SK-N-SH (cell line): Measurements from ENCODE around the gene SMYD4. TPM values are rescaled to one million over a fixed set of nuclear protein-coding genes. Genes with fewer than 3 reads are reported as not detected.

Experiments
- CTCF ChIA-PET: fragments of 300-600, 350-600 bp; formaldehyde crosslinking; extraction: SDS; loops from one replicate; lab custom pipeline; 2021; lab: Yijun Ruan, JAX
- POLR2A ChIA-PET: fragments of 350-600 bp; sonication (Branson Sonifier 250); formaldehyde crosslinking; extraction: SDS; loops from one replicate; lab custom pipeline; 2020; ENCODE audit warnings: antibody characterized with exemption, inconsistent platforms; lab: Yijun Ruan, JAX
- DNase-seq: peaks from one replicate; pipeline ENCODE4 v3.0.0; 2012
- H2AFZ ChIP-seq: fragments of 200-600 bp; sonication (generic); 2 replicates; pipeline ENCODE4 v1.8.1; 2016; ENCODE audit warnings: antibody characterized with exemption, mild to moderate bottlenecking, low read depth
- H3F3A ChIP-seq: fragments of 200-600 bp; sonication (generic); replicated peaks from 2 replicates; pipeline ENCODE3; 2016; ENCODE audit warnings: antibody characterized with exemption, mild to moderate bottlenecking; ENCODE audit not compliant: insufficient read depth
- H3K27ac ChIP-seq, 2 experiments: fragments of 200-500 bp in 1 of 2; fragments of 200-600 bp in 1 of 2; sonication (Bioruptor generic) in 1 of 2; sonication (generic), shearing (Covaris generic) in 1 of 2; 2 replicates each; pipeline versions ENCODE4 v1.5.1 to v1.6.1; 2014 to 2016; ENCODE audit warnings: low read depth in 2 of 2, inconsistent platforms in 1 of 2, low read length in 1 of 2, mild to moderate bottlenecking in 1 of 2, mixed read lengths in 1 of 2
- H3K27me3 ChIP-seq: fragments of 200-600 bp; sonication (generic), shearing (Covaris generic); 2 replicates; pipeline ENCODE4 v1.6.1; 2016; ENCODE audit warnings: mixed run types; ENCODE audit not compliant: insufficient read depth
- H3K36me3 ChIP-seq, 2 experiments: fragments of 200-500 bp in 1 of 2; fragments of 200-600 bp in 1 of 2; sonication (Bioruptor generic) in 1 of 2; sonication (generic) in 1 of 2; replicated peaks in 1 of 2; 2 replicates each; pipeline versions ENCODE3 to v1.5.1; 2014 to 2016; ENCODE audit warnings: low read length in 1 of 2, mild to moderate bottlenecking in 1 of 2; ENCODE audit not compliant: insufficient read depth in 2 of 2, control insufficient read depth in 1 of 2
- H3K4me1 ChIP-seq, 2 experiments: fragments of 200-500 bp in 1 of 2; fragments of 200-600 bp in 1 of 2; sonication (Bioruptor generic) in 1 of 2; sonication (generic), shearing (Covaris generic) in 1 of 2; 2 replicates each; pipeline versions ENCODE4 v1.5.1 to v1.6.1; 2014 to 2016; ENCODE audit warnings: low read depth in 1 of 2, low read length in 1 of 2, mixed run types in 1 of 2; ENCODE audit not compliant: insufficient read depth in 2 of 2, control insufficient read depth in 1 of 2
- H3K4me2 ChIP-seq: fragments of 200-600 bp; sonication (generic), shearing (Covaris generic); 2 replicates; pipeline ENCODE4 v1.6.1; 2017; ENCODE audit warnings: mixed run types
- H3K4me3 ChIP-seq, 2 experiments: fragments of 200-500 bp in 1 of 2; fragments of 200-600 bp in 1 of 2; sonication (Bioruptor generic) in 1 of 2; sonication (generic), shearing (Covaris generic) in 1 of 2; 2 replicates each; pipeline versions ENCODE4 v1.5.1 to v1.8.1; 2014 to 2016; ENCODE audit warnings: low read depth in 2 of 2, inconsistent platforms in 1 of 2, low read length in 1 of 2, mild to moderate bottlenecking in 1 of 2, mixed read lengths in 1 of 2, moderate library complexity in 1 of 2
- H3K79me2 ChIP-seq: fragments of 200-600 bp; sonication (generic); 2 replicates; pipeline ENCODE4 v1.8.1; 2017; ENCODE audit warnings: mild to moderate bottlenecking; ENCODE audit not compliant: insufficient read depth
- H3K9ac ChIP-seq: fragments of 200-600 bp; sonication (generic); 2 replicates; pipeline ENCODE4 v1.6.1; 2017; ENCODE audit warnings: mixed run types
- H3K9me2 ChIP-seq: fragments of 200-600 bp; sonication (generic); 2 replicates; pipeline ENCODE4 v1.6.1; 2017; ENCODE audit warnings: mixed run types
- H3K9me3 ChIP-seq: fragments of 200-600 bp; sonication (generic); 2 replicates; pipeline ENCODE4 v1.6.1; 2017; ENCODE audit warnings: mixed run types, mild to moderate bottlenecking, moderate library complexity
- H4K20me1 ChIP-seq: fragments of 200-600 bp; sonication (generic); 2 replicates; pipeline ENCODE4 v1.6.1; 2017; ENCODE audit warnings: mild to moderate bottlenecking, mixed run types; ENCODE audit not compliant: insufficient read depth
- ELF1 ChIP-seq: IDR thresholded peaks from 2 replicates; pipeline ENCODE4 v1.4.0; 2012
- EP300 ChIP-seq, 2 experiments: IDR thresholded peaks; 2 replicates each; pipeline versions ENCODE4 v1.4.0 to v1.6.1; 2012; ENCODE audit warnings: borderline replicate concordance in 1 of 2, low read depth in 1 of 2, low read length in 1 of 2
- EZH2phosphoT487 ChIP-seq: fragments of 200-600 bp; sonication (generic); IDR thresholded peaks from 2 replicates; pipeline ENCODE4 v1.6.1; 2017; ENCODE audit warnings: low read depth, mixed run types, mild to moderate bottlenecking, antibody characterized with exemption, moderate library complexity, borderline replicate concordance
- GABPA ChIP-seq: IDR thresholded peaks from 2 replicates; pipeline ENCODE4 v1.4.0; 2012; ENCODE audit warnings: low read depth, mild to moderate bottlenecking
- IRF3 ChIP-seq: fragments of 150-350 bp; IDR thresholded peaks from 2 replicates; pipeline ENCODE4 v1.6.1; 2016; ENCODE audit warnings: mild to moderate bottlenecking, low read depth, low read length
- JUND ChIP-seq: IDR thresholded peaks from 2 replicates; pipeline ENCODE4 v1.4.0; 2012
- MAX ChIP-seq: IDR thresholded peaks from 2 replicates; pipeline ENCODE4 v1.4.0; 2012; ENCODE audit warnings: low read depth
- MXI1 ChIP-seq: IDR thresholded peaks from 2 replicates; pipeline ENCODE4 v1.6.1; 2012; ENCODE audit warnings: mild to moderate bottlenecking, low read depth, low read length, improper control_type of control experiment
- NRF1 ChIP-seq: IDR thresholded peaks from 2 replicates; pipeline ENCODE4 v1.6.1; 2012; ENCODE audit warnings: low read depth, mild to moderate bottlenecking, low read length
- PBX3 ChIP-seq: IDR thresholded peaks from 2 replicates; pipeline ENCODE4; 2012
- RCOR1 ChIP-seq: fragments of 150-350 bp; IDR thresholded peaks from 2 replicates; pipeline ENCODE4 v1.6.1; 2017; ENCODE audit warnings: antibody characterized with exemption, low read length
- SIN3A ChIP-seq: IDR thresholded peaks from 2 replicates; pipeline ENCODE4 v1.6.1; 2012; ENCODE audit warnings: low read depth, mild to moderate bottlenecking, low read length, moderate library complexity, borderline replicate concordance
- SMC3 ChIP-seq: IDR thresholded peaks from 2 replicates; pipeline ENCODE4 v1.6.1; 2012; ENCODE audit warnings: low read depth, low read length, improper control_type of control experiment
- TCF12 ChIP-seq: IDR thresholded peaks from 2 replicates; pipeline ENCODE4 v1.4.0; 2012
- WGBS: methylation state at CpG from one replicate; pipeline ENCODE4 v1.1.6; 2017; ENCODE audit warnings: low lambda C conversion rate; 5-methylcytosine and 5-hydroxymethylcytosine counted together
- polyA plus RNA-seq, 3 experiments: library from polyadenylated mRNA; depleted of rRNA; stranded (reverse); fragments of >200 nt; gene quantifications; 2 replicates each; pipeline ENCODE4 v1.2.3, GENCODE V29; 2012
- TF ChIP-seq, protein P1 (sequence below): fragments of 200-600 bp; sonication (generic); IDR thresholded peaks from 2 replicates; pipeline ENCODE4 v1.6.1; 2017; ENCODE audit warnings: antibody characterized with exemption, mild to moderate bottlenecking, moderate library complexity

SMYD4 gene
- polyA plus RNA-seq, 1 of the 3 experiments (the other 2 are of a cell fraction): 4.9 TPM

DNA sequence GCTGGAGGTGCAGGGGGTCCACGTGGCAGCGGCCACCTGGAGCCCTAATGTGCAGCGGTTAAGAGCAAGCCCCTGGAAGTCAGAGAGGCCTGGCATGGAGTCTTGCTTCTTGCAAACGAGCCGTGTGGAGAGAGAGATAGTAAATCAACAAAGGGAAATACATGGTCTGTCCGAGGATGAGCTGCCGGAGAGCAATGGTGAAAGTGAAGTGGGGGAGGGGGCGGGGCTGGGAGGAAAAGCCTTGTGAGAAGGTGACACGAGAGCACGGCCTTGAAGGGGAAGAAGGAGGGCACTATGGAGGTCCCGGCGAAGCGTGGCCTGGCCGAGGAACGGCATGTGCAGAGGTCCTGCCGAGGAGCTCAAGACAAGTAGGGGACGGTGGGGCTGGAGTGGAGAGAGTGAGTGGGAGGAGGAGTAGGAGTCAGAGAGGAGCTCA, 73.9 kb downstream of the SMYD4 start:
- peaks cover 0 to 14% of the 10 kb centered on the region in 2 experiments; a peak in 1 of 4 replicates for H3K4me1 ChIP-seq
- no peak overlapping the region for H3K4me3 ChIP-seq
- no peak overlapping the region for H2AFZ ChIP-seq
- ChIA-PET POLR2A (interaction anchor here (0.8 to 1.8 kb wide), 3 partner anchors 8 to 74 kb away, joined by 3 to 6 read pairs (median 5); partner anchors contain the start of genes RPA1 and SMYD4), CTCF (interaction anchor here (0.7 to 1.5 kb wide), 4 partner anchors 27 to 31 kb away, joined by 3 to 5 read pairs (median 4); partner anchors contain the start of gene WDR81)
- no peaks in the 10 kb centered on the region for H3K79me2 ChIP-seq
- no peaks in the 10 kb centered on the region for H3K9me2 ChIP-seq
- DNase-seq: no peak
- 83% methylated on average over 17 of the region's 17 CpGs for WGBS
- no peaks in the 10 kb centered on the region for H3K27me3 ChIP-seq
- H3K36me3 ChIP-seq: no peaks in the 10 kb centered on the region
- H3K9me3 ChIP-seq: no peaks in the 10 kb centered on the region
- H3K9ac ChIP-seq: no peak overlapping the region
- no peaks in the 10 kb centered on the region for H4K20me1 ChIP-seq
- peak overlapping the region in 1 of 2 experiments; percentile 61; a peak in 2 of 4 replicates for H3K27ac ChIP-seq
- H3F3A ChIP-seq: no peaks in the 10 kb centered on the region
- no peak overlapping the region for H3K4me2 ChIP-seq
- TF ChIP-seq PBX3 (no peak), EZH2phosphoT487 (no peak), MAX (no peak), MXI1 (no peak), GABPA (no peak), EP300 (IDR thresholded peaks at IDR 0.05; ENCODE audit: borderline replicate concordance in 1 of 2, low read depth in 1 of 2, low read length in 1 of 2) (no peak), SIN3A (no peak), IRF3 (no peak), JUND (no peak), ELF1 (no peak), RCOR1 (no peak), TCF12 (no peak), SMC3 (no peak), NRF1 (no peak)
- TF ChIP-seq, protein P1, sequence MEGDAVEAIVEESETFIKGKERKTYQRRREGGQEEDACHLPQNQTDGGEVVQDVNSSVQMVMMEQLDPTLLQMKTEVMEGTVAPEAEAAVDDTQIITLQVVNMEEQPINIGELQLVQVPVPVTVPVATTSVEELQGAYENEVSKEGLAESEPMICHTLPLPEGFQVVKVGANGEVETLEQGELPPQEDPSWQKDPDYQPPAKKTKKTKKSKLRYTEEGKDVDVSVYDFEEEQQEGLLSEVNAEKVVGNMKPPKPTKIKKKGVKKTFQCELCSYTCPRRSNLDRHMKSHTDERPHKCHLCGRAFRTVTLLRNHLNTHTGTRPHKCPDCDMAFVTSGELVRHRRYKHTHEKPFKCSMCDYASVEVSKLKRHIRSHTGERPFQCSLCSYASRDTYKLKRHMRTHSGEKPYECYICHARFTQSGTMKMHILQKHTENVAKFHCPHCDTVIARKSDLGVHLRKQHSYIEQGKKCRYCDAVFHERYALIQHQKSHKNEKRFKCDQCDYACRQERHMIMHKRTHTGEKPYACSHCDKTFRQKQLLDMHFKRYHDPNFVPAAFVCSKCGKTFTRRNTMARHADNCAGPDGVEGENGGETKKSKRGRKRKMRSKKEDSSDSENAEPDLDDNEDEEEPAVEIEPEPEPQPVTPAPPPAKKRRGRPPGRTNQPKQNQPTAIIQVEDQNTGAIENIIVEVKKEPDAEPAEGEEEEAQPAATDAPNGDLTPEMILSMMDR: no peak
